NCI-H460 (cell line): ENCODE results near the gene CYYR1. TPM values are rescaled to one million over a fixed set of nuclear protein-coding genes. Genes with fewer than 3 reads are reported as not detected.
A peak's percentile ranks its signal among the peaks of the same experiment; 100 is the strongest.

ENCODE experiments used
- DNase-seq: peaks from one replicate; pipeline ENCODE4 v3.0.0-alpha.2; 2016; ENCODE audit warnings: low read depth; ENCODE audit errors: extremely low read depth
- polyA plus RNA-seq: library from polyadenylated mRNA; depleted of rRNA; stranded (reverse); fragments of >200 nt; gene quantifications from 2 replicates; pipeline ENCODE4 v1.2.3, GENCODE V29; 2014; cell fraction: nucleus; rRNA removed
- total RNA-seq: library from RNA; depleted of rRNA; stranded (reverse); fragments of >200 nt; shearing (Covaris generic); gene quantifications from 2 replicates; pipeline ENCODE4 v1.2.3, GENCODE V29; 2014; rRNA removed

The CYYR1 gene
- total RNA-seq: 0.05 TPM in 1 of 2 replicates, not detected in the other
- polyA plus RNA-seq: not detected in 2 replicates

- no peak for DNase-seq
Measured at GRCh38 chr21:26572702-26573381, at the start of gene CYYR1. CYYR1 (minus strand) TSS chr21:26573286; CDS start chr21:26572940, 346 bp downstream.

GRCh38 chr21:26617176-26617575 lies 44.1 kb upstream of the CYYR1 start:
- no peak for DNase-seq

GRCh38 chr21:26614251-26614650 lies 41.2 kb upstream of the CYYR1 start:
- no peak for DNase-seq

- no peak for DNase-seq
Measured at GRCh38 chr21:26599261-26599660, 26.2 kb upstream of the CYYR1 start.

- no peak for DNase-seq
Measured at GRCh38 chr21:26597981-26598380, 24.9 kb upstream of the CYYR1 start.

- DNase-seq: no peak
Measured at GRCh38 chr21:26597031-26597430, 23.9 kb upstream of the CYYR1 start.

GRCh38 chr21:26595971-26596370 lies 22.9 kb upstream of the CYYR1 start:
- DNase-seq: no peak

- no peak for DNase-seq
Measured at GRCh38 chr21:26593800-26594199, 20.7 kb upstream of the CYYR1 start.

GRCh38 chr21:26591543-26591942 lies 18.5 kb upstream of the CYYR1 start:
- no peak for DNase-seq

- no peak for DNase-seq
Measured at GRCh38 chr21:26588446-26588845, 15.4 kb upstream of the CYYR1 start.

GRCh38 chr21:26587736-26588201 lies 14.7 kb upstream of the CYYR1 start:
- DNase-seq: peak; percentile 49

- DNase-seq: no peak
Measured at GRCh38 chr21:26583769-26584168, 10.7 kb upstream of the CYYR1 start.

- no peak for DNase-seq
Measured at GRCh38 chr21:26581818-26582217, 8.7 kb upstream of the CYYR1 start.

GRCh38 chr21:26572076-26572701 lies 897 bp downstream of the CYYR1 start:
- DNase-seq: no peak

- no peak for DNase-seq
Measured at GRCh38 chr21:26570203-26570602, 2.9 kb downstream of the CYYR1 start.

GRCh38 chr21:26565546-26565945 lies 7.5 kb downstream of the CYYR1 start:
- no peak for DNase-seq

- no peak for DNase-seq
Measured at GRCh38 chr21:26565111-26565510, 8.0 kb downstream of the CYYR1 start.

GRCh38 chr21:26563856-26564503 lies 9.1 kb downstream of the CYYR1 start:
- no peak for DNase-seq

- no peak for DNase-seq
Measured at GRCh38 chr21:26560612-26561011, 12.5 kb downstream of the CYYR1 start.

GRCh38 chr21:26559099-26559498 lies 14.0 kb downstream of the CYYR1 start:
- no peak for DNase-seq

GRCh38 chr21:26557106-26557505 lies 16.0 kb downstream of the CYYR1 start:
- DNase-seq: no peak
